ENCODE measurements around the gene GASK1A. TPM values are rescaled to one million over a fixed set of nuclear protein-coding genes. Genes with fewer than 3 reads are reported as not detected.

Gene GASK1A
- total RNA-seq, 1 experiment from 2014 or later: 1.9 TPM

GRCh38 chr3:43024181-43024885 is 45.2 kb downstream of the GASK1A start:
- Histone ChIP-seq H3K9me2 (replicated peaks; ENCODE audit: low read length) (no peaks in the 10 kb centered on the region), H3K4me3 (ENCODE audit: low read length) (no peak overlapping the region), H3K4me2 (ENCODE audit: low read length) (no peak overlapping the region), H3K79me2 (ENCODE audit: low read length) (no peaks in the 10 kb centered on the region), H3K27me3 (ENCODE audit: low read length) (no peaks in the 10 kb centered on the region), H3F3A (ENCODE audit: low read length, unreplicated experiment) (no peaks in the 10 kb centered on the region), H3K36me3 (ENCODE audit: low read depth, low read length) (no peaks in the 10 kb centered on the region), H4K20me1 (ENCODE audit: low read length) (no peaks in the 10 kb centered on the region), H3K9ac (ENCODE audit: low read length) (no peak overlapping the region), H3K27ac (ENCODE audit: low read length) (no peak overlapping the region), H3K4me1 (ENCODE audit: insufficient read depth, low read length) (peaks cover 8% of the 10 kb centered on the region), H2AFZ (ENCODE audit: low read length) (no peak overlapping the region), H3K9me3 (ENCODE audit: low read length) (no peaks in the 10 kb centered on the region)
- no TSS peak for BruUV-seq (replicated peaks)
- no peak for DNase-seq
- TF ChIP-seq CTCF (conservative IDR thresholded peaks at IDR 0.05; ENCODE audit: low read depth, low read length) (no peak), EZH2phosphoT487 (IDR thresholded peaks at IDR 0.05; ENCODE audit: borderline replicate concordance, low read length) (no peak), EZH2 (IDR thresholded peaks at IDR 0.05; ENCODE audit: low read length, unreplicated experiment) (no peak)
- no peak for ATAC-seq
- CTCF ChIA-PET: no interaction called here
- POLR2A ChIA-PET (ENCODE audit: unreplicated experiment): no interaction called here
- intact Hi-C loops (cut with micrococcal nuclease): no loop called here

GRCh38 chr3:43025423-43025822 is 46.3 kb downstream of the GASK1A start:
- no peak for ATAC-seq
- no peak overlapping the region for H3K9ac ChIP-seq (ENCODE audit: low read length)
- H3K4me2 ChIP-seq (ENCODE audit: low read length): peak overlapping the region; percentile 37; the same call in 1 of the 2 replicates
- H3K4me3 ChIP-seq (ENCODE audit: low read length): no peak overlapping the region
- no peaks in the 10 kb centered on the region for H3K27me3 ChIP-seq (ENCODE audit: low read length)
- H3K9me3 ChIP-seq (ENCODE audit: low read length): no peaks in the 10 kb centered on the region
- H3K79me2 ChIP-seq (ENCODE audit: low read length): no peaks in the 10 kb centered on the region
- no peak for TF ChIP-seq EZH2 (IDR thresholded peaks at IDR 0.05; ENCODE audit: low read length, unreplicated experiment)
- TF ChIP-seq CTCF (conservative IDR thresholded peaks at IDR 0.05; ENCODE audit: low read depth, low read length): no peak
- no peak for TF ChIP-seq EZH2phosphoT487 (IDR thresholded peaks at IDR 0.05; ENCODE audit: borderline replicate concordance, low read length)
- peaks cover 7% of the 10 kb centered on the region for H3K4me1 ChIP-seq (ENCODE audit: insufficient read depth, low read length)
- H3K9me2 ChIP-seq (replicated peaks; ENCODE audit: low read length): no peaks in the 10 kb centered on the region
- H4K20me1 ChIP-seq (ENCODE audit: low read length): no peaks in the 10 kb centered on the region
- POLR2A ChIA-PET (ENCODE audit: unreplicated experiment): no interaction called here
- H2AFZ ChIP-seq (ENCODE audit: low read length): peak overlapping the region; percentile 61
- intact Hi-C loops (cut with micrococcal nuclease): no loop called here
- no peaks in the 10 kb centered on the region for H3K36me3 ChIP-seq (ENCODE audit: low read depth, low read length)
- no peaks in the 10 kb centered on the region for H3F3A ChIP-seq (ENCODE audit: low read length, unreplicated experiment)
- no TSS peak for BruUV-seq (replicated peaks)
- H3K27ac ChIP-seq (ENCODE audit: low read length): no peak overlapping the region
- CTCF ChIA-PET: no interaction called here
- peak; percentile 24 for DNase-seq

GRCh38 chr3:43028001-43028400 is 48.9 kb downstream of the GASK1A start:
- CTCF ChIA-PET: no interaction called here
- no peaks in the 10 kb centered on the region for H3K27me3 ChIP-seq (ENCODE audit: low read length)
- H3K4me3 ChIP-seq (ENCODE audit: low read length): no peak overlapping the region
- H3K4me1 ChIP-seq (ENCODE audit: insufficient read depth, low read length): peaks cover 7% of the 10 kb centered on the region
- no peak overlapping the region for H3K9ac ChIP-seq (ENCODE audit: low read length)
- no peaks in the 10 kb centered on the region for H3F3A ChIP-seq (ENCODE audit: low read length, unreplicated experiment)
- intact Hi-C loops (cut with micrococcal nuclease): no loop called here
- no peaks in the 10 kb centered on the region for H3K9me3 ChIP-seq (ENCODE audit: low read length)
- no peaks in the 10 kb centered on the region for H4K20me1 ChIP-seq (ENCODE audit: low read length)
- ATAC-seq (no peak), DNase-seq (no peak)
- TF ChIP-seq EZH2phosphoT487 (IDR thresholded peaks at IDR 0.05; ENCODE audit: borderline replicate concordance, low read length): no peak
- no peak for TF ChIP-seq CTCF (conservative IDR thresholded peaks at IDR 0.05; ENCODE audit: low read depth, low read length)
- no peak for TF ChIP-seq EZH2 (IDR thresholded peaks at IDR 0.05; ENCODE audit: low read length, unreplicated experiment)
- no peaks in the 10 kb centered on the region for H3K79me2 ChIP-seq (ENCODE audit: low read length)
- H3K36me3 ChIP-seq (ENCODE audit: low read depth, low read length): no peaks in the 10 kb centered on the region
- H3K4me2 ChIP-seq (ENCODE audit: low read length): no peak overlapping the region
- no peaks in the 10 kb centered on the region for H3K9me2 ChIP-seq (replicated peaks; ENCODE audit: low read length)
- H3K27ac ChIP-seq (ENCODE audit: low read length): no peak overlapping the region
- BruUV-seq (replicated peaks): no TSS peak
- H2AFZ ChIP-seq (ENCODE audit: low read length): no peak overlapping the region
- POLR2A ChIA-PET (ENCODE audit: unreplicated experiment): no interaction called here
